AG04449 (cell line): ENCODE measurements around the gene MED8.

ENCODE experiments used
- CTCF ChIA-PET: fragments of 350-600 bp; formaldehyde crosslinking; extraction: SDS; loops from one replicate; lab custom pipeline; 2021; ENCODE audit warnings: antibody characterized with exemption; lab: Yijun Ruan, JAX
- POLR2A ChIA-PET: fragments of 400-600, 350-600 bp; formaldehyde crosslinking; extraction: SDS; loops from one replicate; lab custom pipeline; 2020; ENCODE audit warnings: antibody characterized with exemption, inconsistent platforms; lab: Yijun Ruan, JAX
- DNase-seq: peaks from one replicate; pipeline ENCODE4 v3.0.0-alpha.2; 2010; ENCODE audit warnings: low read depth, low spot score
- H3K4me3 ChIP-seq: 2 replicates; pipeline ENCODE4 v1.5.1; 2011; ENCODE audit warnings: low read depth, mild to moderate bottlenecking, control low read depth, low read length
- CTCF ChIP-seq: IDR thresholded peaks from one replicate; pipeline ENCODE4 v1.5.1; 2011; ENCODE audit warnings: mild to moderate bottlenecking, moderate library complexity, low read length, control low read depth, inconsistent platforms; ENCODE audit not compliant: insufficient read depth; ENCODE audit errors: missing control alignments

MED8 gene

DNA sequence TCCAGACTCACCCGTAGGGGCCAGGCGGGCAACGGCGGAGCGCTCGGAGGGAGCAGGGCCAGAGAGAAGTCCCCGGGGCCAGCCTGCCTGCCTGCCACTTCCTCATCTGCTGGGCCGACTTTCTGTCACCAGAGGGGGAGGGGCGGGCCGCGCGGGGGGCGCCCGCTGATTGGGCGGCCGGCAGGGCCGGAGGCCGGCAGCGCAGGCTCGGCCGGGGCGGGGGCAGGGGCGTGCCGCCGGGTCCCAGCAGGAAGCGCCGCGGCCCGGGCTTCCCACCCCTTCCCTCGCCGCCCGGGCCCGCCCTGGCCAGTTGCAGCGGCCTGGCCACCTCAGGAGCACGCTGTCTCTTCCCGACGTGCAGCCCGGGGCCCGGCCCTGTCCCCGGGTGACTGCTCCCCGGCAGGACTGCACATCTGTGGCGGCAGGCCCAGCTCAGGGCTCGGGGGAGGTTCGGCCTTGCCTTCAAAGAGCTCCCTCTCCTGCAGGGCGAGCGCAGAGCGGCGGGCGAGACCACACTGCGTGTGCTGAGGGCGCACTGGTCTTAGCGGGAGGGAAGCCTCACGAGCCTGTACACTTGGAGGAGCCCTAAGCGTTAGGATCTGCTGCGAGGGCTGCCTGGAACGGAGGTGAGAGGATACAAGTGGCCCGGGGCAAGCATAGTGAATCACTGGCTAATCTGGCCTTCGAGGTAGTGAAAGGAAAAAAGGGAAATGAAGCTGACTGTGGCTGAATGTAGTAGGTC, 21.5 kb downstream of the MED8 start, which contains the start of gene ELOVL1:
TSS of gene ELOVL1 (minus strand) at position 108 of the 742 bp plus-strand sequence. CDS start 2,402 bp downstream, outside the sequence.
- ChIA-PET POLR2A (interaction anchor here (1.4 to 2.5 kb wide), 5 partner anchors 10 to 162 kb away, joined by 5 to 18 read pairs (median 8); partner anchors contain the start of gene CDC20), CTCF (interaction anchor here (0.7 to 1.4 kb wide), 8 partner anchors 9 to 1328 kb away, joined by 3 to 15 read pairs (median 4); partner anchors contain the start of gene CDC20)
- H3K4me3 ChIP-seq = peak within 1 kb of the TSS; percentile 74
- no peak for DNase-seq
- TF ChIP-seq CTCF = peak; percentile 45

DNA sequence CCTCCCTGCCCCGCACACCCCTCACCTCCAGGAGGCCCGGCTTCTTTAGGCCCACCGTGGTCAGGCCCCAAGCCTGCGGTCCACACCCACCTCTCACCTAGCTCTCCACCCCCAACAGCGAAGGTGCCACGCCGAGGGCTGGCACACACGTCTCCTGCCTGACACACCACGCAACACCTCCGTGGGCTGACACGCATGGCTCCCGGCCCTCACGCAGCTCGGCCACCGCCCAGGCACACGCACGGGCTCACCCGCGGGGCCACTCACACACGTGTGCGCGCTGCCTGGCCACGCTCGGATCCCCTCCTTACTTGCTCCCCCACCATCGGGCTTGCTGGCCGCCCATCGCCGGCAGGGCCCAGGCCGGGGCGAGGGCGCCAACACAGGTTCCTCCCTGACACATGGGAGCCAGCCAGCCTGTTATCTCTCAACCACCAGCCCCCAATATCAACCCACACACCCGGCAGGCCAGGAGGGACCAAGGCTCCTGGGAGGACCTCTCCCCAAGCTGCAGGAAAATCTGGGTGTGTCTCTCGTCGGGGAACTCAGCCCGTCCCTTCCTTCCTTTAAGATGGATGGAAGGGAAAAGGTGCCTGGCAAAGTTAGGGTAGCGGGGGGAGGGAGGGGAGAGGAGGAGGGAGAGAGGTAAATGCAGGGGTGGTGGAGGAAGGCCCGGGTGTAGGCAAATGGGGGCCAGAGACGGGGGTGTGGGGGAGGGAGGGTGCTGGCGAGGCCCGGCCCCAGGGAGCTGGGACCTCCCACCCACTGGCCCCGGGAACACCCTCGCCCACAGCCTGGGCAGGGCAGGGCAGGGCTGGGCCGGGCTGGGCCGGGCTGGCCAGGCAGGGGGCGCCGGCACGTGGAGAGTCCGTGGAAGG, 22.3 kb downstream of the MED8 start:
- ChIA-PET CTCF (interaction anchor here (0.8 to 1.3 kb wide), 4 partner anchors 9 to 139 kb away, joined by 3 to 15 read pairs (median 4); partner anchors contain the start of gene CDC20), POLR2A (interaction anchor here (1.4 to 2.5 kb wide), 5 partner anchors 9 to 161 kb away, joined by 5 to 18 read pairs (median 8); partner anchors contain the start of gene CDC20)
- peak overlapping the region; percentile 74 for H3K4me3 ChIP-seq
- no peak for DNase-seq
- no peak for TF ChIP-seq CTCF

DNA sequence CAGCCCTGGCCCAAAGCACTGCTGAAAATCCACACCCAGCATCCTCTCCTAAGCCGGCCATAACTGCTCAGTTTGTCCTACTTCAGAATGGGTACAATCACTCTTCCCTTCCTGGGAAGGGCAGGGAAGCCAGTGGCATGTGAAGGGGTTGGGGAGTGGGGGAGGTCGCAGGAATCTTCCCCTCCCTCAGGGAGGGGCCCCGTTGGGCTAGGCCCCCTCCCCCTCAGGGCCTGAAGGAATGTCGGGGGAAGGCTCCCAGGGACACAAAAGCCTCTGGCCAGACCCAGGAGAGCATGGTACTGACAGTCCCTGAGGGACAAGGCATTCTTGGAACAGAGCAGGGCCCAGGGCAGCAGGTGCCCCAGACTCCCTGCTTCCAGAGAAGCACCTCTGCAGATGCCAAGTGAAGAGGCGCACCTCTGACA, 23.0 kb downstream of the MED8 start:
- POLR2A ChIA-PET = interaction anchor here (2.5 kb wide), 1 partner anchor 8 kb away, joined by 18 read pairs; the partner anchor contains the start of gene CDC20

GRCh38 chr1:43366179-43366578, 23.4 kb downstream of the MED8 start:
- POLR2A ChIA-PET = no interaction called here
- DNase-seq = no peak
- CTCF ChIA-PET = interaction anchor here (1.0 to 1.4 kb wide), 2 partner anchors 13 to 139 kb away, joined by 3 to 5 read pairs; no protein-coding TSS in a partner anchor
- TF ChIP-seq CTCF = no peak
- peak overlapping the region; percentile 74 for H3K4me3 ChIP-seq

More for the DNA sequence above, 23.0 kb downstream of the MED8 start:
- peak overlapping the region; percentile 74 for H3K4me3 ChIP-seq
- DNase-seq = no peak
- CTCF ChIA-PET = no interaction called here
- TF ChIP-seq CTCF = no peak

GRCh38 chr1:43365678-43366077, 23.9 kb downstream of the MED8 start:
- CTCF ChIA-PET = interaction anchor here (0.8 to 1.4 kb wide), 3 partner anchors 12 to 139 kb away, joined by 3 to 5 read pairs (median 3); no protein-coding TSS in a partner anchor

More at GRCh38 chr1:43365678-43366077, 23.9 kb downstream of the MED8 start:
- no peak for TF ChIP-seq CTCF
- no peak for DNase-seq
- peak overlapping the region; percentile 33 for H3K4me3 ChIP-seq
- POLR2A ChIA-PET = no interaction called here
